ENCODE measurements around the gene RPS3. TPM values are rescaled to one million over a fixed set of nuclear protein-coding genes. Genes with fewer than 3 reads are reported as not detected.

Gene RPS3
- total RNA-seq, 2 donors from 2014 or later: 921 to 1,114 TPM

DNA sequence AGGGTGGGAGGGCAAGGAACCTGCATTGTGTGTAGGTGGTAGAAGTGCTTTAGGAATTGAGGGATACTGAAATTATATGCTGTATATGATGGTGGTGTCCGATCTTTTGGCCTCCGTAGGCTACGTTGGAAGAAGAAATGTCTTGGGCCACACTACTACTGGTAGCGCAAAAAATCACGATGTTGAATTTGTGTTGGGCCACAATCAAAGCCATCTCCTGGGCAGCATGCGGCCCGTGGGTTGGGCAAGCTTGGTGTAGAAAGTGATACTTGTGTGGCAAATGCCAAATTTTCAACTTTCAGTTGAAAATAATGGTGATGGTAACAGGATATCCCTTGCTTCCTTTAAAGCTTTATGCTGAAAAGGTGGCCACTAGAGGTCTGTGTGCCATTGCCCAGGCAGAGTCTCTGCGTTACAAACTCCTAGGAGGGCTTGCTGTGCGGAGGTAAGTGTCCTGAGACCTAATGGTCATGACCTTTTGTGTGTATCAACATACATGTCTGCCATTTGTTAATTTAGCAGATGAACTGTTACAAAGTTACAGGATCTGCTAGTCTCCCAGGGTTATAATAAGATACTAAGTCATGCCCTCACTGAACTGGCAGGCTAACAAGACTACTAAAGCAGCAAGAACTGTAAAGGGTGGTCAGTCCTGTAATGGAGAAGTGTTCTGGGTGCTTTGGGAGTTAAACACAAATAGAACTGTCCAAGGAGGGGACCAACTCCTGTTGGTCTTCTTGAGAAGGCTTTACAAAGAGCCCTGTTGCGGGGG, 2.9 kb downstream of the RPS3 start:
- TF ChIP-seq CTCF (IDR thresholded peaks at IDR 0.05) (no peak), POLR2A (IDR thresholded peaks at IDR 0.05) (no peak)
- no peak overlapping the region for H3K27ac ChIP-seq
- DNase-seq (no peak), ATAC-seq (no peak)
- no peak overlapping the region for H3K4me3 ChIP-seq
- H3K4me1 ChIP-seq: peaks cover 32% of the 10 kb centered on the region
- 78% methylated on average over 10 of the region's 10 CpGs for WGBS, 2 donors
- no peaks in the 10 kb centered on the region for H3K27me3 ChIP-seq
- H3K9me3 ChIP-seq: no peaks in the 10 kb centered on the region
- peaks cover 4 to 32% of the 10 kb centered on the region in 2 donors for H3K36me3 ChIP-seq (replicated peaks in 1 of 2; ENCODE audit: insufficient read depth in 1 of 2, low read depth in 2 of 2)
- intact Hi-C loops (cut with DNase I): no loop called here

DNA sequence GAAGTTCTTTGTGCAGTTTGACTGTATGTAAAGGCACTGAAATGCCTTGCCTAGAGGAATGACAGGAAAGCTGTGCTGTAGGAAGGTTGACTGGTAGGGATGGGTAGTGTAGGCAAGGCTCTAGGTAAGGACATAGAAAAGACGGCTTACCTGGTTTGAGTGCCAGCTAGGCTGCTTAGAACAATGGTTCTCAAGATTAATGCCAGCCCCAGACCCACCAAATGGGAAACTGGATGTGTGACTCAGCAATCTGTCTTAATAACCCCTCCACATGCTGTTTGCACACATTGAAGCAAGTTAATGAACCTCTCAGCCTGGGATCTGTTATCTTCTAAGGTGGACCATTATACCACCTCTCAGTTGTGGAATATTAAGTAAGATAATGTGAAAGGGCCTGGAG, 3.7 kb downstream of the RPS3 start:
- H3K9me3 ChIP-seq: no peaks in the 10 kb centered on the region
- no peak for ATAC-seq
- peaks cover 32% of the 10 kb centered on the region for H3K4me1 ChIP-seq
- no peak for DNase-seq
- no peak overlapping the region for H3K27ac ChIP-seq
- H3K36me3 ChIP-seq (replicated peaks in 1 of 2; ENCODE audit: insufficient read depth in 1 of 2, low read depth in 2 of 2): peaks cover 4 to 32% of the 10 kb centered on the region in 2 donors
- no peak for TF ChIP-seq CTCF (IDR thresholded peaks at IDR 0.05)
- no peak for TF ChIP-seq POLR2A (IDR thresholded peaks at IDR 0.05)
- 64 to 78% methylated on average over 1 of the region's 1 CpG for WGBS, 2 donors
- no peaks in the 10 kb centered on the region for H3K27me3 ChIP-seq
- intact Hi-C loops (cut with DNase I): no loop called here
- H3K4me3 ChIP-seq: no peak overlapping the region

GRCh38 chr11:75403983-75404658, 4.8 kb downstream of the RPS3 start:
- peaks cover 4 to 32% of the 10 kb centered on the region in 2 donors for H3K36me3 ChIP-seq (replicated peaks in 1 of 2; ENCODE audit: insufficient read depth in 1 of 2, low read depth in 2 of 2)
- H3K4me3 ChIP-seq: no peak overlapping the region
- H3K27ac ChIP-seq: no peak overlapping the region
- no peak for TF ChIP-seq CTCF (IDR thresholded peaks at IDR 0.05)
- TF ChIP-seq POLR2A (IDR thresholded peaks at IDR 0.05): no peak
- DNase-seq (no peak), ATAC-seq (no peak)
- no peaks in the 10 kb centered on the region for H3K27me3 ChIP-seq
- no peaks in the 10 kb centered on the region for H3K9me3 ChIP-seq
- H3K4me1 ChIP-seq: peaks cover 32% of the 10 kb centered on the region
- intact Hi-C loops (cut with DNase I): no loop called here
- WGBS, 2 donors: 76 to 77% methylated on average over 15 of the region's 15 CpGs

DNA sequence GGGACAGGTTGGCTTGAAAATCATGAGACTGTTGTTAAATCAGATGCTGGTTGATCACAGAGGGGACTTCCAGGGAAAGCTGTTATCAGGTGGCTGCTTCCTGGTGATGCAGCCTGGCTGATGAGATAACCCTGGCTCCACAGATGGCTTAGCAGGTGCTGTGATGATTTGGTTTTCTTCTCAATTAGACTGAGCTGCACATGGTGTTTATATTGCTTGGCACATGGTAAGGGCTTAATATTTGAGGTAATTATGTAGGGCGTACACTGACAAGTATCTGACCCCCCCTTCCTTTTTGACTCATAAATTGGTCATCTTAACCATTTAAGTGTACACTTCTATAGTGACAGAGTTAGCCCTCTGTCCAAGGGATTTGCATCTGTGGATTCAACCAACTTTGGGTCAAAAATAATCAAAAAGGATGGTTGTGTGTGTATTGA, 7.0 kb downstream of the RPS3 start:
- no peaks in the 10 kb centered on the region for H3K9me3 ChIP-seq
- no peaks in the 10 kb centered on the region for H3K27me3 ChIP-seq
- 20 to 33% methylated on average over 1 of the region's 1 CpG for WGBS, 2 donors
- ATAC-seq (no peak), DNase-seq (no peak)
- TF ChIP-seq POLR2A (IDR thresholded peaks at IDR 0.05) (no peak), CTCF (IDR thresholded peaks at IDR 0.05) (no peak)
- intact Hi-C loops (cut with DNase I): no loop called here
- H3K4me3 ChIP-seq: no peak overlapping the region
- H3K36me3 ChIP-seq (replicated peaks in 1 of 2; ENCODE audit: insufficient read depth in 1 of 2, low read depth in 2 of 2): peaks cover 4 to 32% of the 10 kb centered on the region in 2 donors
- no peak overlapping the region for H3K27ac ChIP-seq
- H3K4me1 ChIP-seq: peaks cover 20% of the 10 kb centered on the region
